Kasumi-1 (cell line): ENCODE data around the gene TSEN15.

ENCODE experiments used
- DNase-seq, 2 experiments: peaks; one replicate each; lab custom pipeline; 2025; lab: John Stamatoyannopoulos, UW

The TSEN15 gene

DNA sequence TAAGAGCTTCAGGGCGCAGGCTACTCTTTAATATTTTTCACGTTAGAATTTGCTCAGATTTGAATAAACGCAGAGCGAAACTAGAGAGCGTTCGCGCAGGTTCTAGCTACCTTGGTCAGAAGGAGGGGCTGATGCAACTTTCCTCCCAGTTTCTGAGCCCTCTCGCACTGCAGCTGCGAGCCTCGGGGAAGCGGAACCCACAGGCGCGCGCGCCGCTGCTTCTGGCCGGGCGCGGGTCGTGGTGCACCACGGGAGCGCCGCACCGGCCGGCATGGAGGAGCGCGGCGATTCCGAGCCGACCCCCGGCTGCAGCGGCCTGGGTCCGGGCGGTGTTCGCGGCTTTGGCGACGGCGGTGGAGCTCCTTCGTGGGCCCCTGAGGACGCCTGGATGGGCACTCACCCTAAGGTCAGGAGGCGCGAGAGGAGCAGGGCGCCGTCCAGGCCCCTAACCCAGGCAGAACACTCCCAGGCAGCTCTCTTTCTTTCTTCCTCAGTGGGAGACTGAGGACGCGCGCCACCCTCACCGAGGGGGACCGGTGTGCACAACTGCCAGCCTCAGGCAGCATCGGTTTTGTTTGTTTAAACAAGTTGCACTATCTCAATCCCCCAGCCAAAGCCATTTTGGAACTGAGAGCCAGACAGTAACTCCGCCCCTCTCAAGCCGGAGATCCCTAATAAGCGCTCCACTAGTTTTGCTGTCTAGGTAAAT is at the start of gene TSEN15:
TSEN15 (plus strand) TSS at position 246 of the 709 bp plus-strand sequence; CDS start at position 272, 26 bp downstream.
- DNase-seq = peak; percentile 77 to 83

DNA sequence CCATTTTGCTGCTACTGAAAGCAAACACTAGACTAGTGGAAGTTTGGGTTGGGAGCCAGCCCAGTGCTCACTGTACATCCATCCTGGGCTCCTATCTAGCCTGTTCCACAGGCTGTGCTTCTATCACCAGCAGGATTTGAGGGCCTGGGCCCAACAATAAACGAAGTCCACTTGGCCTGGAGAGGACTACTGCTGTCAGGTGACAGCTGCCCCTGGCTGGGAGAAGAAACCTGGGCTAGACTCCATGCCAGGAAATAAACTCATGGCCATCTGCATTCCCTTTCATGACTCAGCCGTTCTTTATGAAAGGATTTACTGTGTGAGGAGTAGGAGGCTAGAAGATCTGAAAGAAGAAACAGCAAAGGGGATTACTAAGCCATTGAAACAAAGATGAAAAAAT is 49.5 kb upstream of the TSEN15 start:
- no peak for DNase-seq

DNA sequence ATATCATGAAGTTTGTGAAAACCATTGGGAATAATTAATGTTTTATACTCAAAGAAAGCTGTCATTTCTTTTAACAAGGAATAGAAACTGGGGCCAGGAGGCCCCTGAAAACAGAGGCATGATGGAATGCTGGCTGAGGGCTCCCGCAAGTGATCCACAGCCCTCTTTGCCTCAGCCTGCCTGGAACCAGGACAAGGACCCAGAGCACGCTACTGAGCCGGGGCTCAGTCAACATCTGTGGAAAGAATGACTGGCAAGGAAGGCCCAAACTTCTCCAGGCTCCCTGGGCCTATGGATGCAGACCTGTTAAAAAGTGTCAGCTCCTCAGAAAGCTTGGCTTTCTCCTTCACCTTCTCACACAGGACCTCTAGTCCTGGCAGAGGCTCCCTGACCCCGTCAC is 46.6 kb upstream of the TSEN15 start:
- no peak for DNase-seq

DNA sequence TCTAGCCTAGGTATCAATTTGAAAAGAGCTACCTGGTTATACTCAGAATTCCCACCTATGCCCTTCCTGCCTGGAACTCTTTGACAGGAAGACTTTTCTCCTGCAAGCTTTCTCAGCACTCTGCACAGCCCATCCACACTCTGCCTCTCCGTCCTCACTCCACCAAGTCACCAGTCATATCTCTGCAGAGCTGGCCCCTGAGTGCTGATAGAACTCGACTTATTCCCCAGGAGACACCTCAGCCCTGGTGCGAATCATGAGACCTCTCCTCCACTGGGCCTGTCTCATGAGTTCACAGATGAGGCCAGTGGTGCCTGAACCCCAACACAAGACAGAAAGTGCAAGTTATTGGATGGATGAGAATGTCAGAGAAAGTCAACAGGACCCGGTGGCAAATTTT is 46.0 kb upstream of the TSEN15 start:
- no peak for DNase-seq

DNA sequence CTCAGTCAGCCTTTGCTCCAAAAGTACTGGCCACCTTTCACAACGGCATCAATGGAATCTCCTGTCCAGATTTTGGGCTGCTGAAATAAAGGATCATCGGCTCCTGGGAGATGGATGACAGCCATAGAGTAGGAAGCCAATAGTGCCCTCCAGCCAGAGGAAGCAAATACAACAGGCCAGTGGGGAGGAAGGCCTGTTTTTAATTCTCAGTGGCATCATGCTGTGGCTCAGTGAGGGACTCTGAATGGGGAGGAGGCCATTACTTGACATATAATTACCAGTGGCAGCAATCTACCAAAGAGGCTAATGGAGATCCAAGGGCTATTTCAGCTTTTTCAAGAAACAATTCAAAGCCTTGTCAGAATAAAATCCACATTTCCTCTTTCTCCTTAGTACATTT is 40.7 kb upstream of the TSEN15 start:
- DNase-seq = no peak

DNA sequence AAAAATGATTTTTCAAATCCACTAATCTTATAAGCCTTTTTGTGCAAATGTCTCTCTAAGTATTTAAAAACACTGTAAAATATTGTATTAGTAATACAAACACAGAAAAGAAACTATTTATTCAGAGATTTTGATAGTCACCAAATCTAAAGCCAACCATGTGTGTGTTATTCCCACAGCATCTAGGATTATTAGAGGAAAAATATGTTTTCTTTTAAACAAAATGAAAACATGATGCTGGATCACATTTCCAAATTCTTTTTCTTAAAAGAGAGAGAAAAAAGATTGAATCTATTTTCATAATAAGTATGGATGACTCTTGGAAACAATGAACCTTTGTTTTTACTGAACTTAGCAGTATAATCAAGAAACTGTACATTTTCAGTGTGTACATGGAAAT is 39.3 kb upstream of the TSEN15 start:
- no peak for DNase-seq

DNA sequence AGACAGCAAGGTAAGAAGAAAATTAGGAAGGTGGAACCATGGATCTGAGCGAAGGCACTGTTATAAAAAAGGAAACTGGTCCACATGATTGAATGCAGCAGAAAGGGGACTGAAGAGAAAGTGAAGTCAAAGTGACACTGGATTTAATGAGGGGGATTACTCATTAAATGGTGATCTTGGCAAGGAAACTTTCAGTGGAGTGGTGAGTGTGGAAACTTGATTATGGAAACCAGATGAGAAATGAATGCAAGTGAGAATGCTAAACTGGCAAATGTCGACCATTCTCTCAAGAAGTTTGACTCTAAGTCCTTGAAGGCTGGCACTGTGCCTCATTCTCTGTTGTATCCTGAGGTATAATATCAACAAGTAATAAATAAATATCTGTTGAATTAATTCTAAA is 37.3 kb upstream of the TSEN15 start:
- DNase-seq = no peak

DNA sequence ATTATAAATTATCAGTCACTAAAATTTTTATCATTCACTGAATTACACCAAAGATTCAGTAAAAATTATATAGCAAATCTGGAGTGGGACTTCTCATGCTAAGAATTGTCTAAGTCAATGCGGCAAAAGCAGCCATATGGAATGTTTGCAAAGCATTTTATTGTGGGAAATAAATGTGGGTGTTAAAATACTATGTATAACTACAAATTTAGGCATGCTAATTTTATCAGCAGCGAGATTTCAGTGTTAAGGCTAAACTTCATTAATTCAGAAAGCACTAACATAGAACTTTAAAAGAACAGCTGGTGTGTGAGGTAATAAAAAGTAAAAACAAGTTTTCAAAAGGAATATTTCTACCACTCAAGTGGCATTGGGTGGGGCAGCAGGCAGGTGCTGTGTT is 35.4 kb upstream of the TSEN15 start:
- DNase-seq = no peak

DNA sequence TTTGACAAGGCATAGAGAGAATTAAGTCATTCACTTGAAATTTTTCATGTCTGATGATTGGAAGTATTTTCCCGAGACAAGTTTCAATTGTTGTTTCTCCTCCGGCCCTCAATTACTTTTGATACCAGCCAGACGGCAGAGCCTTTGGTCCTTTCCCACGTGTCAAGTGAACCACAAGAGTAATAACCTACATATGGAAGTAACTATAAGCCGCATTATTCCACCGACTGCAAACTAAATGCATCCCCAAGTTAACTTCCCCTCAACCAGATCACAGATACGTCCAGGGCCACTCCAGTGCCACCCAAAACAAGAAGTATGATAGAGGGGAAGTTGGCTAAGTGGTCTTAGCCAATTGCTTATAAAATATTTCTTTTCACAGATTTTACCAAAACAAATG is 34.2 kb upstream of the TSEN15 start:
- DNase-seq = peak; percentile 35 to 45

DNA sequence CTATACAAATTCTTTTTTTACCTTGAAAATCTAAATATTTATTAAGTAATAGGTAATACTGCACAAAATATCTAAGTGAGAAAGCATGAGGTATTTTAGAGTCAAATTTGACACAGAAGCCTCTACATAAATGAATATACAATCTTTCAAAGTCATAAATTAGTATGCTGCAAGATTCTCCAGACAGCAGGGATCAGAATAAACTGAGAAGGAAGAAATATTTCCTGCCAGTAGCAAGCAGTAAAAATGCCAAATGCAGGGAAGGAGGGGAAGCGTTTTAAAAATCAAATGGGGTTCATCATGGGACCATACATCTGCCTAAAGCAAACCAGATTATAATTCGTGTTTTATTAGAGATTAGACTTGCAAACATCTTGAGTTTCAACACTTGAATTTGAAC is 32.9 kb upstream of the TSEN15 start:
- DNase-seq = no peak

DNA sequence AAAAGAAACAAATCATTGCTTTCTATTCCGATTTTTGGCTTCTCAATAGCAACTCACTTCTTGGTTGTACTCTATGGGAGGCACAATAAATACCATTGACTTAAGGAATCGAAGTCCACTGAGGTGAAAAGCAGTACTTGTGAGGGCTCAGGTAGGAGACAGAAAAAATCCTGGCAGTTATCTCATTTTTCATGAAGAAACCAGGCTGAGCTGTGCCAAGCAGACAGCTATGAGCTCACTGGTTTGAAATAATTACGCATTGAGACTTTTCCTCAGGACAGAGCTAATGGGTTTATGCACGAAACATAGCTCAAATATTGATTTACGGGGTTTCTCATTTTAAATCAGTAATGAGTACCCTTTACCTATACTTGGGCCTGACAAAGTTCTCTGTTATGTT is 32.5 kb upstream of the TSEN15 start:
- no peak for DNase-seq

DNA sequence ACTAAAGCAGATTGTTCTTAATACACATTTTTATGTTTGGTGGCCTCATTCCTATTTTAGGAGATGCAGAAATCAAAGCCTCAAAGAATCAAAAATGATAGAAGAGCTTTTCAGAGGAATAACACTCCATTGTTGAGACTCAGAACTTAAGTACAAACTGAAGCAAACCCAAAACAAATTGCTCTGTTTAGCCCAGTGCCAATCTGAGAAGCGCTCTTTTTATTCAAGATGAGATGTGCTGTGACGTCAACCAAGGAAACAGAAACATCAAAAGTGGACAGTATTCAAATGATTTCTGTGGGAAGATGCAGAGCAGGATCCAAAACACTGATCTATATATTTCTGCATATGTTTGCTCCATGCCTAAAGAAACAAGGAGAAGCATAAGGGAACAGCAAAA is 32.0 kb upstream of the TSEN15 start:
- no peak for DNase-seq

DNA sequence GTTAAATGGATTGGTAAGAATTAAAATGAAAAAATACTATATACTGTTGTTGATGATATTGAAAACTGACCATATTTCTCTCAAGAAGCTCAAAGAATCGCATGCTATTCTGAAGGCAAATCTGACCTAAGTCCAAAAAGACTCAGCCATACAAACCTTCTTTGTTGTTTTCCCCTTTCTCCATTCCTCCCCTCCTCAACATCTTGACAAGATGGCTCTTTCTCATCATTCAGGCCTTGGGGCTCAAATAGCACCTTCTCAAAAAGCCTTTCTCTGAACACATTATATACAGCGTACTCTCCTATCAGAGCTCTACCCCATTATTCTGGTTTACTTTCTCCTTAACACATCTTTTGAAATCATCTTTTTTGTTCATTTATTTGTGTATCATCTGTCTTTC is 31.2 kb upstream of the TSEN15 start:
- DNase-seq = no peak

DNA sequence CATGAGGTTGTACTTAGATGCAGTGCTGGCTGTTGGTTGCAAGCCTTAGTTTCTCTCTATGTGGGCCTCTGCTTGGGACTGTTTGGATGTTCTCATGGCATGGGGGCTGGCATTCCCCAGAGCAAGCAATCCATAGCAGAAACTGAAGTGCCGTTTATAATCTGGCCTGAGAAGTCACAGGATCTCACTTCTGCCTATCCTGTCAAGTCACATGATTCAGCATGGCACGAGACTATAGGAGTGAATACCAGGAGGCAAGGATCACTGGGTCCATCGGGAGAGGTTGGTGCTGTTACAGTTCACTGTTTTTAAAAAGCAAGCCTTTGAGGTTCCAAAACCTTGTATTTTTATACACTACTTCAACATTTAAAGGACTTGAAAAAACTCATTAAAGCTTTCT is 30.7 kb upstream of the TSEN15 start:
- no peak for DNase-seq

DNA sequence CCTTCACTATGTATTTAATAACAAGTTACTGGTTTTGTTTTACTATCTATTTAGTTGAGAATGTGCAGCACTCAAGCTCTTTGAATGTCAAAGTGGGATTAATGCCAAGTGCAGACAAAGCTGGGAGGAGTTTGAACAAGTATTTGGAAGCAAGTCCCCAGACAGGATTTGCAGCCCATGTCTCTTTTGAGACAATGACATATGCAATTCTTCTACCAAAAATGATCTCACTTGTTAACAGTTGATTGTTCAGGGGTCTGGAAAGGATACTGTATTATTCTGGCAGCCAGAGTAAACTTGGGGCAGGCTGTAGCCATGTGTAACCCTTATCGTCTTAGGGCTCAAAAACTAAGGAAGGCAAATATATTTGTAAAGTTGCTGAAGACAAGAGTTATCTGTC is 29.8 kb upstream of the TSEN15 start:
- no peak for DNase-seq

DNA sequence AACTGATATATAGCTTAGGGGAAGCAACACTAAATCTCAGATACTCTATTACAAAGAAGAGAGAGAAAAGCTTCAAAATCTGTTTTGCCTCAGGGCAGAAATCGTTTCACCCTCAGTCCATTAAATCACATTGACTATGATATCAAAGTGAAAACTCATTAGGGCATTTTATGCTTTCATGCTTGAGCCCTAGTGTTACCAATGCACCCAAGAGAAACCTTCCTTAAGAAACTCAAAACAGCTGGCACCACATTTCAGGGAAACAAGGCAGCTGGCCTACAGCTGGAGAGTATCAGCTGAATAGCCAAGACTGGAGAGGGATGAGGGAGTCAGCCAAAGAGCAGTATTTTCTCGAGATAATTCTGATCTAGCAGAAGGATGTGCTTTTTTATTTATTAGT is 28.9 kb upstream of the TSEN15 start:
- no peak for DNase-seq

DNA sequence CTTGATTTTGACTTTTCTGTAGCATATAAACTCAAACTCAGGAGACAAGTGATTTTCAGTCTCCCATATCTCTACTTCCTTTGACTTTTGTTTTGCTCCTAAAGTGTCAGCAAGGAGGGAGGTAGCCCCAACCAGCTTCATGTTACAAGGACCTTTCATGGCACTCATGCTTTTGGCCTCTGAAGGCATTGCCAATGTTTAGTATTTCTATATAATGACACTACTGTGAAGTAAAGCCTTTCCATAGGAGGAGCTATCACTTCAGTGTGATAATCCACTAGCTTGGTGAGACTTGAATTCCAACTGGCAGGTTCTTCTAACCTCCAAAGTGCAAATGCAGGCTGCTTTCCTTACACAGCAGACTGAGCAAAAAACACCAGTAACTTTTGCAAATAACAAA is 28.4 kb upstream of the TSEN15 start:
- DNase-seq = no peak

DNA sequence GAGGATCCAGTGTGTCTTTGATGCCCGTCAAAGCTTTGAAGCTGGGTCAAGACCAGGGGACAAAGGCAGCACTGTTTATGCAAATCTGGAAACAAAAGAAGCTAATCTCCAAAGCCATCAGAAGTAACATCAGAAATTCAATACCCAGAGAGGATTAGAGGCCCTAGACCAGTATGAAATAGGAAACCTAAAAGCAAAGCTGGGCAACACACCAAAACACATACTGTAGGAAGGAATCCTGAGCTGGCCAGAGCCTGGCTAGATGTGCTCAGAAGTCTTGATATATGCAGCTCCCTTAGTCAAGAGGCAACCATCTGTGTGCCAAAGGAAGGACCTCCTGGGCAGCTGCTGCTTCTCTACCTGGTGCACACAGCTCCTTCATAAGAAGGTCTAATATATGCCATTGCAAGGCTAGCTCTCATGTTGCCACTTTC is 26.3 kb upstream of the TSEN15 start:
- no peak for DNase-seq

DNA sequence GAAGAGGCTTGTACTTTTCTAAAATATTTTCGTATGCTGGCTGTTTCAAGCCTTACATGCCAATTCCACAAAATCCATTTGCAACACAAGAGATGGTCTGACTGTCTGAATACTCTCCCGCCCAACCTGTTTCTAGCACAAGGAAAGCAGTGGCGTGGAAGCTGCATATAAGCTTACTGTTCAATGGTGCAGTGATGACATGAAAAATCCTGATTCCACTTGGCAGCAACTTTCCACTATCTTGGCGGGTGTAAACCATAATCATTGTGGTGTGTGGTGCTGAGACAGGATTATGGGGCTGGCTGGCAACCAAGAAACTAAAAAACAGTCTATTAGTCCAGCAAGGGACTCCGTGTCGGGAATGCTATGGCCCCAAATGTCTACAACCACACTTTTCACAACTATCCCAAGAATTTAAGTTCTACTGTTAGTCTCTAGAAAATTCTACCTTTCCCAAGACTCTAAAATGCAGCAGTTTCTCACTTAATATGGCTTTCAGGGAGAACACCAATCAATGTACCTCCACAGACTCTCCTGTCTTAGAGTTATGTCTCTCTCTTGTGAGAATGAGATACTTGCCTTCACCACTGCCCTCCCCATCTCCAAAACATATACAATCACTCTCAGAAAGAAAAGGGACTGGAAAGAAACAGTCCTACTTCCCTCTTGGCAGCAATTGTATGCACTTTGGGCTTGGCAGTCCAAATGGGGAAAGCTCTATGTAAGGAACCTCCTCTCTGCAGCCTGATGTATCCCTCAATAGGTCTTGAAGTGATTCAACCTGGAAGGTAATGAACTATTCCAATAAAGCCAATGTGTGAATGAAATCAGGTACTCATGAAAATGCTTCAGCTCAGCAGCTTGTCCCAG is 23.5 kb upstream of the TSEN15 start:
- no peak for DNase-seq

DNA sequence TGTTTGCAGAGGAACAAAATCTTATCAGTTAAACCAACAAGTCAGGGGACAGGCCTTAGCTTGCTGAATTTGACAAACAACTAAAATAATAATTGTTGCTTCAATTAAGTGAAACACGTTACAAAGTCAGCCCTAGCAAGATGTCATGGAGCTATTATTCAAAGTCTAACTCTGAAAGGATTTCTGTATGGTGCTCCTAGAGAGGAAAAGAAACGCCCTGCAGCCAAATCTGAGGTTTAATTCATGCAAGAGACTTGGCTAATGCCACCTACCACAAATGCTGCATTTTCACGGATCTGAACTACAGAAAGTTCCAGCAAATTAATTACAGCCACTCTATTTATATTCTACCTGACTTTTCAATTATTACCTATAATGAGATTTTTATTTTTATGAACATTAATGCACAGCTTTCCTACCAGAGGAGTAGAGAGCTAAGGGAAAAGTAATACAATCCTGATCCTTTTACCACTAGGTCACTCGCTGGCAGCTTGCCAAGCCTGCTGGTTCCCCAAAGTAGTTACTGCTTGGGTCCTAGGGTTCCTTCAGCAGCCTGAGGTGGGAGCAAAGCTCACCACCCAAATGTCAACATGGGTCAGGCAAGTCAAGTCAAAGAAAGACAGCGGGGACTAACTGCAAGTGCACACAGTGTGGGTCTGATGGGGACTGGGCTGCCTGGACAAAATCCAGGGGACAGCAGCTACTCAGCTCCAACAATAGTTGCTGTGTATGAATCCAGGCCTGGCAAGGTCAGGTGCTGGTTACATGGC is 22.5 kb upstream of the TSEN15 start:
- DNase-seq = no peak

DNA sequence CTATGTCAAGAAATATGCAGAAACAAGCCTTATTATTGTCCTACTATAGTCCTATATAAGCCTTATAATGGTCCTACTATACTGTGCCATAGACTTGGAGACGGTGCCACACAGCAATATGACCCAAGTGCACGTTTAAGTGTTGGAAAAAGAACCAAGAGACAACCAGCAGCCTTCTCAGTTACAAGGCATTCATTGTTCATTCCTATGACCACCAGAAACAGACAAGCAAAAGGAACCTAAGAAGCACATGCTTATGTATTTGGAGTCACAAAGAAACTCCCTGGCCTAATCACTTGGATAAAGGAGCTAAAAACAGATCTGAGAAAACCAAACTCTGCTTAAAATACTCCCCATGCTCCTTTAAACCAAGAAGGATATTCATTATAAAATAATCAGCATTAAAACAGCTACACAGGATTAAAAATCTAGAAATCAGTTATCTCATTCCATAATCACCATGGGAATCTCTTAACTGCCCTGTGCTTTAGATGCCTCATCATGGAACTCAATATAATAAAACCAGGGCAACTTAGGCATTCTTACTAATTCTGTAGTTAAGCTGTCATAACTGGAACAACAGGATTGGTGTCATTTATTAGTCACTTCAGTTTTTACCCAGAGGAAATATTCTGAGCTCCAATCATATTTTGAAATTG is 21.0 kb upstream of the TSEN15 start:
- DNase-seq = no peak

DNA sequence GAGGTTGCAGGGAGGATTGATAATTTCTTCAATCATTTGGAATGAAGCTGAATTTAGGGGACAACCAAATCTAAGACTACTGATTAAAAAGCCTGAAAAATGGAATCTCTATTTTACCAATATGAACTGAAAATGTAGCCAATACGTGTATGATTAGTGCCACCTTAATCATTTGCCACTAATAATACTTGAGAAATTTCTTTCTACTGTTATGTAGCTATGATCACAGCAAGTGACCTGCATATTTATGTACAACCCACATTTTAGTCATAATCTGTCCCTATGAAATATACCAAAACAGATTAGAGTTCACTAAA is 20.5 kb upstream of the TSEN15 start:
- no peak for DNase-seq
